GM19438 (cell line): Measurements from ENCODE around the gene CD55.

Experiments used
- ATAC-seq: cut with Tn5 transposase; IDR thresholded peaks from one replicate; pipeline ENCODE4 v1.9.1; 2021; ENCODE audit warnings: low read depth; ENCODE audit not compliant: unreplicated experiment

Gene CD55

GRCh38 chr1:207321079-207321789 lies at the start of gene CD55:
Gene CD55 (plus strand): TSS chr1:207321678. CDS start chr1:207321766, 88 bp downstream.
- peak; percentile 95 for ATAC-seq

GRCh38 chr1:207274882-207275281 lies 46.6 kb upstream of the CD55 start:
- no peak for ATAC-seq

DNA sequence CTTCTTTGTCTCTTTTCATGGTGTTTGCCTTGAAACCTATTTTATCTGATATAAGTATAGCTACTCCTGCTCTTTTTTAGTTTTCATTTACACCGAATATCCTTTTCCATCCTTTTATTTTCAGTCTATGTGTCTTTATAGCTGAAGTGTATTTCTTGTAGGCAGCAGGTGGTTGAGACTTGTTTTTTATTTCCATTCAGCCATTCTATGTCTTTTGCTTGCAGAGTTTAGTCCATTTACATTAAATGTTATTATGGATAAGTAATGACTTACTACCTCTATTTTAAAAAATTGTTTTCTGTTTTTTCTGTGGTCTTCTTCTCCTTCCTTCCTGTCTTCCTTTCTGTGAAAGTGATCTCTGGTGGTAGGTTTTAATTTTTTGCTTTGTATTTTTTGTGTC lies 45.0 kb upstream of the CD55 start:
- ATAC-seq = no peak

DNA sequence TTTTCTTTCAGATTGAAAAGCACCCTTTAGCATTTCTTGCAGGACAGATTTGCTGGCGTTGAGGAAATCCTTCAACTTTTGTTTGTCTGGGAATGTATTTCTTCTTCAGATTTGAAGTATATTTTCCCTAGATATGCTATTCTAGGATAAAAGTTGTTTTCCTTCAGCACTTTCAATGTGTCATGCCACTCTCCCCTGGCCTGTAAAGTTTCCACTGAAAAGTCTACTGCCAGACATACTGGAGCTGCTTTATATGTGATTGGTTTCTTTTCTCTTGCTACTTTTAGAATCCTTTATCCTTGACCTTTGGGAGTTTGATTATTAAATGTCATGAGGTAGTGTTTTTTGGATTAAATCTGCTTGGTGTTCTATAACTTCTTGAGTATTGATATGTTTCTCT lies 44.2 kb upstream of the CD55 start:
- ATAC-seq = no peak

DNA sequence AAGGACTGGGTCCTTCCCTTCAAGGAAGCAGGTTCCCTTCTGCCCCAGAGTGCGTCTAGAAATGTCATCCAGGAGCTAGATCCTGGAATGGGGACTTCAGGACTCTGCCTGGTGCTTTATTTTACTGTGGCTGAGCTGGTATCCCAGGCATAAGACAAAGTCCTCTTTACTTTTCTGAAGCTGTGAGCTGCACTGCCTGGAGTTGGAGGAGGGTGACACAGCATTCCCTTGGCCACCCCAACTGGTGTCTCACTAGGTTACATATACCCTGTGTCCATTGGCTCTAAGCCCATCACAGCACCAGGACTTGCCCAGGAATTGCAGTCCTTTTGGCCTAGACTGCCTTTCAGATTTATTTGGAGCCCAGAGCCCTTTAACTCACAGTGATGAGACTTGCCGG lies 41.8 kb upstream of the CD55 start:
- ATAC-seq = no peak

GRCh38 chr1:207280706-207281105 lies 40.8 kb upstream of the CD55 start:
- ATAC-seq = no peak

DNA sequence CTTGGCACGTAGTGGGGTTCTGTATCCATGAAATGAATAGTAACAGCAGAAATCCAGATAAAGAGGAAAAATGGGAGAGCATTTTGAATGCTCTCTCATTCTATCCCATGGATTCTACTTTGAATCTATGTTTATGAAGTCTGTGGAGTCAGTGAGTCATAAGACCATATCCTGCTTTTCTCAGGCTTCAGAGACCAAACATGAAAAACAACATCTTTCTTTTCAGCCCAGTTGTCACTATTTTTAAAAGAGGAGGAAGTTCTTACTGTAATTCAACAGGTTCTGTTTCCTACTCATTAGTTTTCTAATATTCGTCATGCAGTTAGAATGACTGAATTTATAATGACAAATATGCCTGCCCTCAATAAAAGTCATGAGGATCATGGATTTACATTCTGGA lies 39.4 kb upstream of the CD55 start:
- no peak for ATAC-seq

DNA sequence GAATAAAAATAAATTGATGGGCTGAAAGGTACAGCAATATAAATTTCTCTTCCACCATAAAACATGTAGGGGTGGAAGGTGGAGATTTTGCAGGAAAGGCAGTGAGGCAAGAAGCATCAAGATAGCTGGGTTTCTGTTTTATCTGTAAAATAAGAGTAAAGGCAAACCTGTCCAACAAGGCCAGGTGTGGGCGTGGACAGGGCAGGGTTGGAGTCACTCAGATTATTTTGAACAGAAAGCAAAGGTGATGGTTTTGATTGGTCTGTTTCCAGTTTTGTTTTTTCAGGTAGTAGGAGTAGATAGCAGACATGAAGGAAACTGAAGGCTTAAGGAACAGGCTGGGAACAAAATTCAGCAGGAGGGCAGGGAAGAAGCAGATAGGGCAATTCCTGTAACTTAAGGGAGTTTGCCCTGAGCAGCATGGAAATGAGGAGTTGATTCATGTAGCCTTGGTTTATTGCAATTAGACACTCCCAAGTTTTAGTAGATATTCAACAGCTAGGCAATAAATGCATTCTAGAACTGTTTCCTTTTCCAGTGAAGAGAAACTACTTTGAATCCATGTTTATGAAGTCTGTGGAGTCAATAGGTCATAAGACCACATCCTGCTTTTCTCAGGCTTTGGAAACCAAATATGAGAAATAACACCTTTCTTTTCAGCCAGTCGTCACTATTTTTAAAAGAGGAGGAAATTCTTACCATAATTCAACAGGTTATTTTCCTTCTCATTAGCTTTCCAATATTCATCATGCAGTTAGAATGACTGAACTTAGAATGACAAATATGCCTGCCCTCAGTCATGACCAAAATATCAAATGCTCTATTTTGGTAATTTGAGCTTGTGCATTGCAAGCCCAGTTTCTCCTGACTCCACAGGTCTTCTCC lies 38.7 kb upstream of the CD55 start:
- no peak for ATAC-seq

DNA sequence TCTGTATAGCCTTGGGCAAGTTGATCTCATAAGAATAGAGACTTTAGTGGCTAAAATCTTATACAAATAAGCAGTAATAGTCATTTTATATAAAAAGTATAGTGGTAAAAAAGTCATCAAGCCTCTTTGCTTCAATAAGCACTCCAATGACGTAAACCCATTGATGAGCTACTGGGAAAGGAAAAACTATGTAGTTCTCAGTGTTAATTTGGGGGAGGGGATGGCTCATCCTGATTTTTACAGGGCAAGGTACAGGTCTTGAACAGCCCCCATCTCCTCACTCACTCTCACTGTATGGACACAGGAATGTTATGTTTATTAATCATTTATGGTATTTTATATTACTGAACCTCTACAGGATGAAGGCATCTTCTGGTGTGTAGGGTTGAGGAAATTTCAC lies 38.1 kb upstream of the CD55 start:
- ATAC-seq = no peak

DNA sequence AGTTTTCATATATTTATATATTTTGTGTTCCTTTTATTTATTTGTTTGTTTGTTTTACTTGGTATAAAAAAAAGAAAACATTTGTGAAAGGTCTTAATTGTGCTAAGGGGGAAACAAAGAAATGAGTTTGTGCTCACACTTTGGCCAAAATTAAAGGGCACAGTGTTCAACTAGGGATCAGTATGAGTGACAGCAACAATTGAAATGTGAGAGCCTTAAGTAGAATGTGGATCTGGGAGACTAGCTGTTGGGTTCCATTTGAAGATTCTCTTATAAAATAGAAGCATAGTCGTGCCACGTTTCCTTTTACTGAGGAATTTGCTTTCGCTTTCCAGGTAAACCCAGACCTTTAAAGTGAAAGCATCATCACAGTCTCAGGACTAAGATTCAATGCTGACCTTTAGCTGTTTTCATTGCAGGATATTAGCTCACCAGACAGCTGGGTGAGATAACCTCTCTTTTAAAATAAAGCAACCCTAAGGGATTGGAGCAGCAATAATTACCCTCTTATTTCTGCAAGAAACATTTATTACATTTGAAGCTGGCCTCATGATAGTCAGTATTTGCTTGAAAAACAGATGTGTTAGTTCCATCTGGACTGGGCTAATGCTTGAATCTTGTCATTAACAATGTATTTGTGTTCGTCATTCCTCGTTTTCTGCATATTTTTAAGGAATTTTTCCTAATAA lies 37.1 kb upstream of the CD55 start:
- ATAC-seq = no peak

GRCh38 chr1:207286786-207287468 lies 34.6 kb upstream of the CD55 start:
- no peak for ATAC-seq

DNA sequence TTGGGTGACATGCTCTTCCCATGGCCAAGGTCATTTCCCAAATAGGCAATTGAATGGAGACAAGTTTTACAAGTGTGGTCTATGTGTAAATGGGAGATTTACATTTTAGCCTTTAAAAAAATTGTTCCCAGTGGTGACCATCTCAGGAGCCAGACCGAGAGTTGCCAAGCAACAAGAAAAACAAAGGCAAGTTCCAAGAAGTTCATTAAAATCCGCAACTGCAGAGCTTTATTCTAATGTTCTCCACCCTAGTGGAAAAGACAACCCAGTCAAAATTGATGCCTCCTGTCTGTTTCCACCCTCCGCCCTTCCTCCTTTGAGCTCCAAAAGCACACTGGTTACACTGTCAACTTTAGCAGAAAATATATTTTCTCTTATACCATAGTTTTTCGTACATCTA lies 33.2 kb upstream of the CD55 start:
- no peak for ATAC-seq

DNA sequence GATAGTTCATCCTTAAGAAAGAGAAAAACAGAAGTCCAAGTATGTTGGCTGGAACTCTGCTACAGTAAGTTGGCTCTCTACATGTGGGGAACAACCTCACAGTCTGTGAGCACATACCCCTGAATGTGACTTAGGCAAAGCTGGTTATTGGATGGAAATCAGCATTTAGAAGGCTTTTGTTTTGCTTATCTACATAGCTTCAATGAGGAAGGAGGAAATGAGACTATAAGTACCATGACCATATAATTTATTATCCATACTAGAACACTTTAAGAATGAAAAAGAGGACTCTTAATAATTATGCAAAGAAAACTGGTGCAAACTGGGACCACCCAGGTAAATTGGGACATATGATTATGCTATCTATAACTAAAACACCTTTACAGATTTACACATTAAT lies 31.7 kb upstream of the CD55 start:
- ATAC-seq = no peak

DNA sequence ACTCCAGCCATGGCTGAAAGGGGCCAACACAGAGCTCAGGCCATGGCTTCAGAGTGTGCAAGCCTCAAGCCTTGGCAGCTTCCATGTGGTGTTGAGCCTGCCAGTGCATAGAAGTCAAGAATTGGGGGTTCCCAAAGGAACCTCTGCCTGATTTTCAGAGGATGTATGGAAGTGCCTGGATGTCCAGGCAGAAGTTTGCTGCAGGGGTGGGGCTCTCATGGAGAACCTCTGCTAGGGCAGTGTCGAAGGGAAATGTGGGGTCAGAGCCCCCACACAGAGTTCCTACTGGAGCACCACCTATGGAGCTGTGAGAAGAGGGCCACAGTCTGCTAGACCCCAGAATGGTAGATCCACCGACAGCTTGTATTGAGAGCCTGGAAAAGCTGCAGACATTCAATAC lies 29.8 kb upstream of the CD55 start:
- ATAC-seq = no peak

GRCh38 chr1:207298186-207298585 lies 23.3 kb upstream of the CD55 start:
- ATAC-seq = no peak

DNA sequence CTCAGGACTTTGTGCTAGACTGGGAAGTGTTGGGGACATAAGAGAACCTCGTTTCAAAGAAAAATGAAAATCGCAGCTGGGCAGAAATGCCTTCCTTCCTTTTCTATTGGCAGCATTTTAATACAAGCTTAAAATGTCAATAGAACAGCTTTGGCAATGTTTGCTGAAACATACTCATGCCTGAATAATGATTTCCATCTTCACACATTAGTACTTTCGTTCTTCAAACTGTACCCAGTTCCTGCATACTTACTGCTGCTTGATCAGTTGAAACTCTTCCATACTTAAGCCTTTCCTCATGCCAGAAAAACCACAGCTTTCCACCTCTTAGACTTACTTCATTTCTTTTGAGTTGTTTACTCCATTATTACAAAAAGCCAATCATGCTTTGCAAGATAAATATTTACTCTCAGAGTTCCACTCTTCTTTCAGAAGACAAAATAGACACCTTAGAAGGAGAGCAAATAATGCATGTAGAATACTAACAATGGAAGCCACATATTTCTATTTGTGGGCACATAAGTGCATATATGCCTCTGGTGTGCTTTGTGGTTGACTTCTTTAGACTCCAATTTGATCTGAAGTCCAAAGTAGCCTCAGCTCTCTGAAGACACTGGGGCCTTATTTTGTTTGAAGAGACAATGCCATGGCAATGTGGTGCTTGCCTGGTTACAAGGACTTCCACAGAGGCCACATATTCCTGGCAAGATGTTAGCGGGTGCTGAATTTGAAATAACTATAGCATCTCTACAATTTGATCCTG lies 22.7 kb upstream of the CD55 start:
- ATAC-seq = no peak

- ATAC-seq = no peak
These were observed 20.5 kb upstream of the CD55 start for GRCh38 chr1:207300970-207301369.

DNA sequence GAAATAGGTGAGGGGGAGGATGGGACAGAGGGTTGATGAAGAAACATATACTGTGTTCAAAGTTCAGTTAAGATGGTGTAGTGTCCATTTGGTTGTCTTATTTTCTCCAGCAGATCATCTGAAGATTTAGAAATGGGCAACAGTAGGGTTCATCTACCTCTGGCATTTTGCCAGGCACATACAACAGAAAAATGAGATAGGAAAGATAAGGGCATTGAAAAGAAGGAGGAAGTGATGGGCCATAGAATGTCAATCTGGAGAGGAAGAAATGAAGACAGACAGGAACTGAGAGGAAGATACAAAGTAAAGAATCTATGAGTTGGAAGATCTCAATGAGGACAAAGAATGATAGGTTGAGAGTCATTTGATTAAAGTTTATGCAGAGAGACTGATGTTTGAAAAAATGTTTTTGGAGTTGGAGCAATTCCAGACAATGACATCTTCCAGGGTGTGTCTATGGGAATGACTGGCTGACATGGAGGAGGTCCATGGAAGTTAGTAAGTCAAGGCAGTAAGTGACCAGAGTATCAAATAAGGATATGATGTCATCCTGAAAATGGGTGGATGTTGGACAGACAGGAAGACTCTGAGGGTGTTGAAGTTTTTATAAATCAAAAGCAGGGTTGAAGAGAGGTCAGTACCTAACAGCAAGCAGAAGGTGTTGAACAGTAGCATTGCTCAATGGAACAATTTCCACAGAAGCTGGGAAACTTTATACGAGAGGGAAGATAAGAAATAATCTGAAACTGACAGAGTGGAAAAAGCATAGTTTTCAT lies 18.7 kb upstream of the CD55 start:
- no peak for ATAC-seq

GRCh38 chr1:207304710-207305488 lies 16.6 kb upstream of the CD55 start:
- ATAC-seq = no peak
